HepG2 (cell line): ENCODE results near the gene SLC19A1. TPM values are rescaled to one million over a fixed set of nuclear protein-coding genes. Genes with fewer than 3 reads are reported as not detected.

ENCODE experiments used
- ATM ChIP-seq: fragments of 450-650 bp; IDR thresholded peaks from 2 replicates; pipeline ENCODE4 v1.7.1; 2017; ENCODE audit warnings: mild to moderate bottlenecking, borderline replicate concordance
- DR1 ChIP-seq: sonication (generic); formaldehyde crosslinking; IDR thresholded peaks from 2 replicates; pipeline ENCODE4 v1.8.0; 2021; ENCODE audit warnings: mild to moderate bottlenecking, missing genetic modification reagents, inconsistent platforms
- ELK4 ChIP-seq: sonication (generic); formaldehyde crosslinking; IDR thresholded peaks from 2 replicates; pipeline ENCODE4 v1.9.0; 2021; ENCODE audit warnings: missing genetic modification reagents, borderline replicate concordance
- HCFC1 ChIP-seq: fragments of 150-350 bp; IDR thresholded peaks from 2 replicates; pipeline ENCODE4 v1.6.1; 2014; ENCODE audit warnings: low read depth, low read length
- ISX ChIP-seq: sonication (generic); formaldehyde crosslinking; conservative IDR thresholded peaks from 2 replicates; pipeline ENCODE4 v1.5.0; 2020; ENCODE audit warnings: missing genetic modification reagents
- MBD4 ChIP-seq: IDR thresholded peaks from 2 replicates; pipeline ENCODE4 v1.6.1; 2012; ENCODE audit warnings: low read length, inconsistent platforms, borderline replicate concordance
- POLR2AphosphoS2 ChIP-seq: IDR thresholded peaks from 2 replicates; pipeline ENCODE4 v1.6.1; 2011; ENCODE audit warnings: low read depth, low read length, improper control_type of control experiment
- RBM39 ChIP-seq: fragments of 200-400 bp; formaldehyde crosslinking; IDR thresholded peaks from one replicate; pipeline ENCODE4 v1.6.1; 2018; ENCODE audit warnings: antibody characterized with exemption, mild to moderate bottlenecking, low read depth, low read length; ENCODE audit not compliant: poor library complexity, severe bottlenecking
- REL ChIP-seq: sonication (generic); formaldehyde crosslinking; conservative IDR thresholded peaks from 2 replicates; pipeline ENCODE4 v1.8.0; 2022; ENCODE audit warnings: mild to moderate bottlenecking, missing genetic modification reagents, moderate library complexity
- TARDBP ChIP-seq: sonication (generic); formaldehyde crosslinking; IDR thresholded peaks from 2 replicates; pipeline ENCODE4 v1.8.0; 2022; ENCODE audit warnings: mild to moderate bottlenecking, missing genetic modification reagents
- TMF1 ChIP-seq: sonication (generic); formaldehyde crosslinking; IDR thresholded peaks from 2 replicates; pipeline ENCODE4 v1.8.1; 2022; ENCODE audit warnings: low read depth, missing genetic modification reagents
- ZEB1 ChIP-seq: IDR thresholded peaks from 2 replicates; pipeline ENCODE4 v1.6.1; 2012; ENCODE audit warnings: mild to moderate bottlenecking, low read depth, inconsistent platforms; ENCODE audit not compliant: insufficient replicate concordance
- ZFP82 ChIP-seq: sonication (generic); formaldehyde crosslinking; IDR thresholded peaks from 2 replicates; pipeline ENCODE4 v1.5.1; 2020; ENCODE audit warnings: mild to moderate bottlenecking, missing genetic modification reagents, borderline replicate concordance
- ZNF205 ChIP-seq: IDR thresholded peaks from 2 replicates; pipeline ENCODE4 v1.6.1; 2018; ENCODE audit warnings: missing biosample characterization, missing genetic modification reagents
- ZNF230 ChIP-seq: sonication (generic); formaldehyde crosslinking; IDR thresholded peaks from 2 replicates; pipeline ENCODE4 v1.4.0; 2020; ENCODE audit warnings: mild to moderate bottlenecking, missing genetic modification reagents
- ZNF331 ChIP-seq: sonication (generic); formaldehyde crosslinking; IDR thresholded peaks from 2 replicates; pipeline ENCODE4 v1.4.0; 2020; ENCODE audit warnings: missing genetic modification reagents
- ZNF343 ChIP-seq: sonication (generic); formaldehyde crosslinking; IDR thresholded peaks from 2 replicates; pipeline ENCODE4 v1.4.0; 2020; ENCODE audit warnings: mild to moderate bottlenecking, missing genetic modification reagents
- ZNF501 ChIP-seq: sonication (generic); formaldehyde crosslinking; IDR thresholded peaks from 2 replicates; pipeline ENCODE4 v1.5.1; 2020; ENCODE audit warnings: mild to moderate bottlenecking, moderate library complexity, missing genetic modification reagents
- ZNF660 ChIP-seq: sonication (generic); formaldehyde crosslinking; IDR thresholded peaks from 2 replicates; pipeline ENCODE4 v1.5.1; 2020; ENCODE audit warnings: mild to moderate bottlenecking, low read depth, missing genetic modification reagents, borderline replicate concordance
- ZNF768 ChIP-seq: sonication (generic); formaldehyde crosslinking; IDR thresholded peaks from 2 replicates; pipeline ENCODE4 v1.4.0; 2020; ENCODE audit warnings: missing genetic modification reagents
- polyA plus RNA-seq, 8 experiments: library from polyadenylated mRNA; depleted of rRNA in 3 of 8; stranded (reverse) in 7 of 8; unstranded in 1 of 8; fragments of >200 nt; fragmentation: Illumina TruSeq in 4 of 8; extraction: Trizol in 4 of 8; gene quantifications; 2 replicates each; pipeline versions ENCODE4 v1.2.1 to v1.2.3, GENCODE V29; 2011 to 2016; ENCODE audit warnings: low read depth in 4 of 8, missing spikeins in 1 of 8, mixed read lengths in 1 of 8; ENCODE audit not compliant: insufficient read depth in 1 of 8
- total RNA-seq, 5 experiments: library from RNA; depleted of rRNA; stranded (reverse); fragments of >200 nt; fragmentation: Illumina TruSeq; extraction: Trizol; gene quantifications; 2 replicates each; pipeline ENCODE4 v1.2.3, GENCODE V29; 2016; ENCODE audit warnings: low read depth in 1 of 5
- TF ChIP-seq, protein P1 (sequence below): sonication (generic); formaldehyde crosslinking; IDR thresholded peaks from 2 replicates; pipeline ENCODE4 v1.4.0; 2020; ENCODE audit warnings: missing genetic modification reagents
- TF ChIP-seq, protein P2 (sequence below): IDR thresholded peaks from 2 replicates; pipeline ENCODE4 v1.6.1; 2016; ENCODE audit warnings: mild to moderate bottlenecking, missing biosample characterization, missing genetic modification reagents
- TF ChIP-seq, protein P3 (sequence below): sonication (generic); formaldehyde crosslinking; IDR thresholded peaks from 2 replicates; pipeline ENCODE4 v1.4.0; 2020; ENCODE audit warnings: mild to moderate bottlenecking, missing genetic modification reagents
- TF ChIP-seq, protein P4 (sequence below): sonication (generic); formaldehyde crosslinking; conservative IDR thresholded peaks from 2 replicates; pipeline ENCODE4 v1.4.0; 2020; ENCODE audit warnings: missing genetic modification reagents

Gene SLC19A1
- total and polyA plus RNA-seq, 2 of the 13 experiments (the other 11 are each of a cell fraction or from before 2014, with no cell fraction given), result 21.8 to 23.0 TPM

GRCh38 chr21:45525153-45525909, 16.9 kb downstream of the SLC19A1 start (continued):
- no peak for TF ChIP-seq ELK4 (CRISPR knock-in tag)
- TF ChIP-seq ZNF768 (CRISPR knock-in tag), result peak; percentile 50
- TF ChIP-seq RBM39, result peak; percentile 22
- TF ChIP-seq, protein P1, sequence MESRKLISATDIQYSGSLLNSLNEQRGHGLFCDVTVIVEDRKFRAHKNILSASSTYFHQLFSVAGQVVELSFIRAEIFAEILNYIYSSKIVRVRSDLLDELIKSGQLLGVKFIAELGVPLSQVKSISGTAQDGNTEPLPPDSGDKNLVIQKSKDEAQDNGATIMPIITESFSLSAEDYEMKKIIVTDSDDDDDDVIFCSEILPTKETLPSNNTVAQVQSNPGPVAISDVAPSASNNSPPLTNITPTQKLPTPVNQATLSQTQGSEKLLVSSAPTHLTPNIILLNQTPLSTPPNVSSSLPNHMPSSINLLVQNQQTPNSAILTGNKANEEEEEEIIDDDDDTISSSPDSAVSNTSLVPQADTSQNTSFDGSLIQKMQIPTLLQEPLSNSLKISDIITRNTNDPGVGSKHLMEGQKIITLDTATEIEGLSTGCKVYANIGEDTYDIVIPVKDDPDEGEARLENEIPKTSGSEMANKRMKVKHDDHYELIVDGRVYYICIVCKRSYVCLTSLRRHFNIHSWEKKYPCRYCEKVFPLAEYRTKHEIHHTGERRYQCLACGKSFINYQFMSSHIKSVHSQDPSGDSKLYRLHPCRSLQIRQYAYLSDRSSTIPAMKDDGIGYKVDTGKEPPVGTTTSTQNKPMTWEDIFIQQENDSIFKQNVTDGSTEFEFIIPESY (CRISPR knock-in tag), result peak; percentile 52
- TF ChIP-seq ZNF501, result no peak; the same call in 1 of the 2 replicates
- TF ChIP-seq ZNF343 (CRISPR knock-in tag), result peak; percentile 83; the same call in 1 of the 2 replicates
- TF ChIP-seq POLR2AphosphoS2, result no peak
- no peak for TF ChIP-seq TMF1
- no peak for TF ChIP-seq MBD4
- no peak for TF ChIP-seq ISX (CRISPR knock-in tag)
- TF ChIP-seq ATM, result no peak
- TF ChIP-seq, protein P2, sequence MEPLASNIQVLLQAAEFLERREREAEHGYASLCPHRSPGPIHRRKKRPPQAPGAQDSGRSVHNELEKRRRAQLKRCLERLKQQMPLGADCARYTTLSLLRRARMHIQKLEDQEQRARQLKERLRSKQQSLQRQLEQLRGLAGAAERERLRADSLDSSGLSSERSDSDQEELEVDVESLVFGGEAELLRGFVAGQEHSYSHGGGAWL (CRISPR knock-in tag), result no peak; the same call in 1 of the 2 replicates
- TF ChIP-seq ZNF205 (CRISPR knock-in tag), result peak; percentile 49; the same call in 1 of the 2 replicates
- TF ChIP-seq HCFC1, result no peak
- TF ChIP-seq, protein P3, sequence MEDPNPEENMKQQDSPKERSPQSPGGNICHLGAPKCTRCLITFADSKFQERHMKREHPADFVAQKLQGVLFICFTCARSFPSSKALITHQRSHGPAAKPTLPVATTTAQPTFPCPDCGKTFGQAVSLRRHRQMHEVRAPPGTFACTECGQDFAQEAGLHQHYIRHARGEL (CRISPR knock-in tag), result no peak
- no peak for TF ChIP-seq REL (CRISPR knock-in tag)
- no peak for TF ChIP-seq ZEB1
- no peak for TF ChIP-seq ZFP82 (CRISPR knock-in tag)
- TF ChIP-seq DR1, result no peak
- no peak; the same call in 1 of the 2 replicates for TF ChIP-seq ZNF660 (CRISPR knock-in tag)
- peak; percentile 68; the same call in 1 of the 2 replicates for TF ChIP-seq ZNF331 (CRISPR knock-in tag)
- TF ChIP-seq, protein P4, sequence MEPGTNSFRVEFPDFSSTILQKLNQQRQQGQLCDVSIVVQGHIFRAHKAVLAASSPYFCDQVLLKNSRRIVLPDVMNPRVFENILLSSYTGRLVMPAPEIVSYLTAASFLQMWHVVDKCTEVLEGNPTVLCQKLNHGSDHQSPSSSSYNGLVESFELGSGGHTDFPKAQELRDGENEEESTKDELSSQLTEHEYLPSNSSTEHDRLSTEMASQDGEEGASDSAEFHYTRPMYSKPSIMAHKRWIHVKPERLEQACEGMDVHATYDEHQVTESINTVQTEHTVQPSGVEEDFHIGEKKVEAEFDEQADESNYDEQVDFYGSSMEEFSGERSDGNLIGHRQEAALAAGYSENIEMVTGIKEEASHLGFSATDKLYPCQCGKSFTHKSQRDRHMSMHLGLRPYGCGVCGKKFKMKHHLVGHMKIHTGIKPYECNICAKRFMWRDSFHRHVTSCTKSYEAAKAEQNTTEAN (CRISPR knock-in tag), result peak; percentile 90
- no peak for TF ChIP-seq ZNF230 (CRISPR knock-in tag)
- peak; percentile 87; the same call in 1 of the 2 replicates for TF ChIP-seq TARDBP (CRISPR knock-in tag)
